ENCODE results near the gene PDE11A.
"Not testable (repeated sequence)": the region's sequence is repeated elsewhere in the genome, so short reads cannot be mapped to it uniquely, and the experiment has no call there.

PDE11A gene

GRCh38 chr2:178009813-178010212, 62.8 kb downstream of the PDE11A start:
- no peak for DNase-seq (ENCODE audit: extremely low read depth in 1 of 2, low read depth in 1 of 2)

DNA sequence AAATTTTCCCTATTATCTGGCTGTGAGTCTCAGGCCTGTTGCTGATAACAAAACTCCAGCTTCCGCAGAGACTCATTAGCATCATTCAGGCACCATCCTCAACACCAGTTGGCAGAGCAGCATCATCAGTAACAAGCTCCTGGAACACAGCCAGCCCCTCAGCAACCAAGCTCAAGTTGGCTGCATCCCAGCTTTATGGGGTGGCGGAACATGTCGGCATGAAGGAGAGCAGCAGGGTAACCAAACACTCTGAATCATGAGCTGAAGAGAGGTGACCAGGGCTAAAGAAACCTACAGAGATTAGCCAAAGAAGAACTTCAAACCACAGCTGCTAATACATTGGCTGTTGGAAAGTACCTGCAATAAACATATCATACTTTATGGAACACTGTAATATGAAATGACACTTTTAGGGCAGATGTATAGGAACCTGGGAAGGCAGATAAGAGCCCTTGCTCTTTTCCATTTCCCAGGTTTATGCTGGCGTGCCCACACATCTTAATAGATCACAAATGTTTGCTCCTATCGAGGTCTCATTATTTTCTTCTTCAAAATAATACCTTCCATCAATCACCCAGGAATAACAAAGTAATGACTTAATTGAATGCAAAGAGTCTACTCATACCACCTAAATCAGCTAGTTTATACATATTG, 63.8 kb downstream of the PDE11A start:
- DNase-seq (ENCODE audit: extremely low read depth in 1 of 2, low read depth in 1 of 2) = no peak

GRCh38 chr2:178006710-178007109, 65.9 kb downstream of the PDE11A start:
- DNase-seq (ENCODE audit: extremely low read depth in 1 of 2, low read depth in 1 of 2) = no peak

GRCh38 chr2:178005756-178006155, 66.8 kb downstream of the PDE11A start:
- DNase-seq (ENCODE audit: extremely low read depth in 1 of 2, low read depth in 1 of 2) = no peak

- DNase-seq (ENCODE audit: extremely low read depth in 1 of 2, low read depth in 1 of 2) = no peak
These were observed 70.5 kb downstream of the PDE11A start for GRCh38 chr2:178002038-178002437.

- DNase-seq (ENCODE audit: extremely low read depth in 1 of 2, low read depth in 1 of 2) = no peak
These were observed 73.6 kb downstream of the PDE11A start for GRCh38 chr2:177998996-177999395.

GRCh38 chr2:177998006-177998405, 74.6 kb downstream of the PDE11A start:
- no peak for DNase-seq (ENCODE audit: extremely low read depth in 1 of 2, low read depth in 1 of 2)

DNA sequence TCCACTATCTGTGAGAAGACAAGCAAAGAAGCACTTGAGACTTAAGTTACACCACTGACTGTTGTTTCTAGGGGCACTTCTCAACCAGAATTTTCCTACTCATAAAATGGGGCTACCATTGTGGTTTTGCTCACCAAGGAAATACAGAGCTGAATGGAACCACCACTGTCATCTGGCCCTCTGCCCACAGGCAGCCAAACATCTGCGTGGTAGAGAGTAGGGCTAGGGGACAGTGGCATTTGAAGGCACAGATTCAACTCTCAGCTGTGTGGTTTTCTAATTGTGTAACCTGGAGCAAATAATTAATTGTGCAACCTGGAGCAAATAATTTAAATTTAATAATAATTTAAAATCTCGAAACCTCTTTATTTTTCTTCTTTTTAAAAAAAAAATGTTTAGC, 79.6 kb downstream of the PDE11A start:
- no peak for DNase-seq (ENCODE audit: extremely low read depth in 1 of 2, low read depth in 1 of 2)

DNA sequence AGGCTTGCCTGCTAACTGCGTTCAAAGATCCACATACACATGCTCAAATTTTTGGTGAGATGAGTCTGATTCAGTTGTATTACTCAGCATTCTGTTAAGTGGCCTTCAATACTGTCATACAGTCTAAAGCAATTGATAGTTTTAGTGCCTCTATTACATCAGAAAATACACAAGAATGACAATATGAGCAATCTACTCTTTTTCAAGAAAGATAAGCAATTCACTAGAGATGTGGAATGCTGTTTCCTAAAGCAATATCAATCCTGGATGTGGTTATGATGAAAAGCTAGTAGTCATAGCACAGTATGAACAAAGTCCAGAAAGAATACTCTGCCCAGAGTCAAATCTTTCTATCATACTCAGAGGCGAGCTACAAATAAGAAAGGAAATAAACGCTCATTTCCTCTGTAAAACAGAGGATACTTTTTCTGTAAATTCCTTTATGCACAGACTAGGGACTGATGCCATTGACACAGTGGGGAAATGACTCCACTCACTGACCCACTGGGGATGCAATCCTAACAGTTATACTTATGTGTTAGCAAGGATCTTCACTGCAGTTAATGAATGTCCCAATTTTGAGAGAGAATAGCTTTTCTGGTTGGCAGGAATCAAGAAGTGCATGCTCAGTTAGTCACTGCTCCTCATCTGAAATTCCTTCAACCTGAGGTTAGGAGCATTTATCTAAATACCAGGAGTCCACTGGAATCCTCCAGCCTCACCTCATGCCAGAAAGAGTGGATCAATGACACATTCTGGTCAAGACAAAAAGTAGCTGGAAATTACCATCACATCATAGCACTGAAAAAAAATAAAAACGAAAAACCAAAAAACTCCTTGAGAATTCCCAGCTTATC, 83.3 kb downstream of the PDE11A start:
- DNase-seq (ENCODE audit: extremely low read depth in 1 of 2, low read depth in 1 of 2) = no peak

DNA sequence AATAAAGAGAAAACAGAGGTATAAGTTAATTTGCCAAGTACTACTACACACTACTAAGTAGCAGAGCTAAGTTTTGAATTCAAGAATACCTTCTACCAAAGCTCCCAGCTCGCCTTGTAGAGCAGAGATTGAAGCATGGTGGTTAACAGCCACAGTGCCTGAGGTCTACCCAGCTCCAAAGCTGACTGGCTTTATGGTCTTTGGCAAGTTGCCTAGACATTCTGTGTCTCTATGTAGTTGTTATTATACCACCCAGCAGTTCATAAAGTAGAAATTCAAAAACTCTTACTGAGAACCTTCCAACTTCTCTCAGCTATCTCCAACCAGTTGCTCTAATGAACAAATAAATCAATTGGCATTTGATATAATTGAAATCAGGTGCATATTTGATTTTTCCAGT, 87.8 kb downstream of the PDE11A start:
- DNase-seq (ENCODE audit: extremely low read depth in 1 of 2, low read depth in 1 of 2) = no peak

- no peak for DNase-seq (ENCODE audit: extremely low read depth in 1 of 2, low read depth in 1 of 2)
These were observed 89.3 kb downstream of the PDE11A start for GRCh38 chr2:177983183-177983788.

GRCh38 chr2:177972782-177973181, 99.8 kb downstream of the PDE11A start:
- DNase-seq (ENCODE audit: extremely low read depth in 1 of 2, low read depth in 1 of 2) = no peak

DNA sequence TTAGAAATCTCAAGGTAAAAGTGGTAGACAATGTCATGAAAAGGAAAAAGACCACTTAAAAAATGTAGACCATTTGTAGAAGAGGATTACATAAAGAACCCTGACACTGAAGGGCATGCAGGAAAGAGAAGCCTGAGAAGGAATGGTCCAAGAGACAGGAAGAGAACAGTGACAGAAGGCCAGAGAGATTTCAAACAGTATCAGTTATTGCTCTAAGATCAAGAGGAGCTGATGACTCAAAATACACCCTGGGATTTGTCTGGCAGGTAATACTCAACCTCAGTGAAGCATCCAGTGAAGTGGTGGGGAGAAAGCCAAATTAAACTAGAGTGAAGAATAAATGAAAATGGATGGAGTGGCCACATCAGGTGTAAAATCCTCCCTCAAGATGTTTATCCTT, 100.5 kb downstream of the PDE11A start:
- no peak for DNase-seq (ENCODE audit: extremely low read depth in 1 of 2, low read depth in 1 of 2)

- DNase-seq (ENCODE audit: extremely low read depth in 1 of 2, low read depth in 1 of 2) = no peak
These were observed 101.7 kb downstream of the PDE11A start for GRCh38 chr2:177970670-177971454.

DNA sequence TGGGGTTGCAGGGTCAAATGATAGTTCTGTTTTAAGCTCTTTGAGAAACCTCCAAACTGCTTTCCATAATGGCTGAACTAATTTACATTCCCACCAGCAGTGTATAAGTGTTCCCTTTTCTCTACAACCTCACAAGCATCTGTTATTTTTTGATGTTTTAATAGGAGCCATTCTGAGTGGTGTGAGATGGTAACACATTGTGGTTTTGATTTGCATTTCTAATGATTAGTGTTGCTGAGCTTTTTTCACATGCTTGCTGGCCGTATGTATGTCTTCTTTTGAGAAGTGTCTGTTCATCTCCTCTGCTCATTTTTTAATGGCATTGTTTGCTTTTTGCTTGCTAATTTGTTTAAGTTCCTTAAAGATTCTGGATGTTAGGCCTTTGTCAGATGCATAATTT, 107.7 kb downstream of the PDE11A start:
- DNase-seq (ENCODE audit: extremely low read depth in 1 of 2, low read depth in 1 of 2) = no peak

DNA sequence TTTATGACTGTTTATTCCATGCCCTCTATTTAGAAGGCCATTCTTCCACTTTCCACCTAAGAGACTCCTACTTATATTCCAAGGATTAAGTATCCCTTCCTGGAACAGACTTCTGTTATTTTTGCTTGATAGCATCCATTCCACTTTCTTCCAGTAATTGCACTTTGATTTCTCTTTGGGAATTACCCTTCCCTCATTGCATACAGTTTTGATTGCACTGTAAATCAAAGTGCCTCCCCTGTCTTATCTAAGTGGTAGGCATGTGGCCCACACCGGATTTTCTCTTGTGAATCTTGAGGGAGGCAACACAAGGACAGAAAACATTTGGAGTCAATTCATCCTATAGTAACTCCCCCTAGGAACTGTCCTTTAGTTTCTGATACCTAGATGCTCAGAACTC, 120.4 kb downstream of the PDE11A start:
- no peak for DNase-seq (ENCODE audit: extremely low read depth in 1 of 2, low read depth in 1 of 2)

GRCh38 chr2:177947598-177947997, 125.0 kb downstream of the PDE11A start:
- not testable (repeated sequence) for DNase-seq (ENCODE audit: extremely low read depth in 1 of 2, low read depth in 1 of 2)

DNA sequence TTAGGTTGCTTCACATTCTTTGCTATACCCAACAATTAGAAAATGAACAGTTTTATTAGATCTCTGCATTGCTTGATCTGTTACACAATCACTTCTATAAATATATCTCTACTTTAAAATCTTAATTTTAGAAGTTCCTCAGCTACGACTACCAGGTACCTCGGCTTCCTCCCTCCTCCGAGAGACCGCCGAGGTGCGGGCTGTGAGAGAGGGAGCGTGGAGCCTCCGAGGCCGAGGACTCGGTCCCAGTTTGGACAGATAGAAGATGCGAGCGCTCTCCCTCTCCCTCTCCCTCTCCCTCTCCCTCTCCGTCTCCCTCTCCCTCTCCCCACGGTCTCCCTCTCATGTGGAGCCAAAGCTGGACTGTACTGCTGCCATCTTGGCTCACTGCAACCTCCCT, 128.0 kb downstream of the PDE11A start:
- DNase-seq (ENCODE audit: extremely low read depth in 1 of 2, low read depth in 1 of 2) = not testable (repeated sequence)

GRCh38 chr2:177942731-177943130, 129.8 kb downstream of the PDE11A start:
- DNase-seq (ENCODE audit: extremely low read depth in 1 of 2, low read depth in 1 of 2) = no peak

DNA sequence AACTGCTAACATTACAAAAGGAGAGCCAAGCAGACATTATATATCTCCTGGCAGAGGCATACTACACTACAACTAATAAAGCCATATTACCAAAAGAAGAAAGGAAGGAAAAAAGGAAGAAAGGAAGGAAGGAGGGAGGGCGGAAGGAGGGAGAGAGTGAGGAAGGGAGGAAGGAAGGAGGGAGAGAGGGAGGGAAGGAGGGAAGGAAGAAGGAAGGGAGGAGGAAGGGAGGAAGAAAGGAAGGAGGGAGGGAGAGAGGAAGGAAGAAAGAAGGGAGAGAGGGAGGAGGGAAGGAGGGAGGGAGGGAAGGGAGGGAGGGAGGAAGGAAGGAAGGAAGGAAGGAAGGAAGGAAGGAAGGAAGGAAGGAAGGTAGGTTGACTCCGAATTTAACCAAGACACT, 133.4 kb downstream of the PDE11A start:
- DNase-seq (ENCODE audit: extremely low read depth in 1 of 2, low read depth in 1 of 2) = no peak

- no peak for DNase-seq (ENCODE audit: extremely low read depth in 1 of 2, low read depth in 1 of 2)
These were observed 141.7 kb downstream of the PDE11A start for GRCh38 chr2:177930916-177931315.

Measured in stimulated activated CD8-positive, alpha-beta memory T cell treated with anti-CD3 and anti-CD28 coated beads, Interleukin-7, amount 100 ng/mL, for 48 hours (primary cell).